Astrocyte of the spinal cord (primary cell): ENCODE measurements around the gene OR1L8.

ENCODE experiments used
- DNase-seq: peaks from one replicate; pipeline ENCODE4 v3.0.0; 2011; ENCODE audit warnings: low read depth, low spot score
- H3K4me3 ChIP-seq: 2 replicates; pipeline ENCODE4 v1.5.1; 2011; ENCODE audit warnings: low read depth, mild to moderate bottlenecking, low read length, moderate library complexity
- CTCF ChIP-seq: IDR thresholded peaks from 2 replicates; pipeline ENCODE4 v1.5.1; 2012; ENCODE audit warnings: low read depth, mild to moderate bottlenecking, low read length, inconsistent platforms
- in situ Hi-C: cut with HindIII; loops from 2 replicates; pipeline ENCODE4 v1.10.0; 2017; ENCODE audit warnings: low sequenced_read_pairs

The OR1L8 gene

GRCh38 chr9:122579874-122580273 lies 3.3 kb downstream of the OR1L8 start:
- DNase-seq: no peak
- no peak for TF ChIP-seq CTCF
- H3K4me3 ChIP-seq: no peak overlapping the region
- in situ Hi-C loops: no loop called here

- in situ Hi-C loops: no loop called here
- DNase-seq: no peak
- no peak for TF ChIP-seq CTCF
- H3K4me3 ChIP-seq: no peak overlapping the region
Measured at GRCh38 chr9:122572456-122572855, 10.7 kb downstream of the OR1L8 start.

- no peak for TF ChIP-seq CTCF
- no peak for DNase-seq
- in situ Hi-C loops: no loop called here
Measured at GRCh38 chr9:122567901-122568300, 15.3 kb downstream of the OR1L8 start.

GRCh38 chr9:122562134-122562760 lies 20.9 kb downstream of the OR1L8 start:
- TF ChIP-seq CTCF: no peak
- H3K4me3 ChIP-seq: no peak overlapping the region
- DNase-seq: no peak
- in situ Hi-C loops: no loop called here

More at GRCh38 chr9:122567901-122568300, 15.3 kb downstream of the OR1L8 start:
- H3K4me3 ChIP-seq: no peak overlapping the region

GRCh38 chr9:122561446-122561845 lies 21.7 kb downstream of the OR1L8 start:
- no peak for DNase-seq
- TF ChIP-seq CTCF: no peak
- no peak overlapping the region for H3K4me3 ChIP-seq
- in situ Hi-C loops: no loop called here

GRCh38 chr9:122552812-122553211 lies 30.4 kb downstream of the OR1L8 start, which contains the start of gene OR1N2:
Gene OR1N2, plus strand, starts transcription at chr9:122553112. Its CDS starts 100 bp downstream, at chr9:122553212.
- DNase-seq: no peak
- no peak within 1 kb of the TSS for H3K4me3 ChIP-seq
- in situ Hi-C loops: no loop called here
- TF ChIP-seq CTCF: no peak

GRCh38 chr9:122551371-122551770 lies 31.8 kb downstream of the OR1L8 start:
- TF ChIP-seq CTCF: no peak
- in situ Hi-C loops: no loop called here
- no peak overlapping the region for H3K4me3 ChIP-seq
- DNase-seq: no peak
